Panc1 (cell line): ENCODE results near the gene EOMES. TPM values are rescaled to one million over a fixed set of nuclear protein-coding genes. Genes with fewer than 3 reads are reported as not detected.

Experiments
- ATAC-seq: fragments of 200-7000 bp; cut with Tn5 transposase; 2 replicates; pipeline ENCODE4 v1.9.1; 2020; ENCODE audit warnings: mild to moderate bottlenecking, moderate library complexity
- BruUV-seq: library from RNA; stranded (reverse); fragments of 400-500 nt; replicated peaks from 2 replicates; lab custom pipeline; 2021; lab: Mats Ljungman, UMichigan
- CTCF ChIA-PET: fragments of 300-600 bp; sonication (Branson Sonifier 250); formaldehyde crosslinking; loops from one replicate; lab custom pipeline; 2022; ENCODE audit warnings: antibody characterized with exemption; lab: Charles Lee
- POLR2A ChIA-PET: fragments of 300-600 bp; sonication (Branson Sonifier 250); formaldehyde crosslinking; loops from one replicate; lab custom pipeline; 2022; ENCODE audit warnings: antibody characterized with exemption; lab: Charles Lee
- DNase-seq: peaks from one replicate; pipeline ENCODE4 v3.0.0-alpha.2; 2010; ENCODE audit warnings: low read depth, low spot score
- H3K27ac ChIP-seq: 2 replicates; pipeline ENCODE4 v1.5.1; 2011; ENCODE audit warnings: mild to moderate bottlenecking, low read length, inconsistent platforms
- H3K27me3 ChIP-seq: fragments of 200-500 bp; sonication (Bioruptor generic); 2 replicates; pipeline ENCODE4 v1.6.0; 2014; ENCODE audit warnings: low read length, inconsistent platforms; ENCODE audit not compliant: control insufficient read depth, insufficient read depth
- H3K36me3 ChIP-seq: fragments of 200-500 bp; sonication (Bioruptor generic); 2 replicates; pipeline ENCODE4 v1.5.1; 2014; ENCODE audit warnings: inconsistent platforms, mild to moderate bottlenecking, low read length, moderate library complexity; ENCODE audit not compliant: control insufficient read depth, insufficient read depth
- H3K4me1 ChIP-seq: 2 replicates; pipeline ENCODE4 v1.5.1; 2011; ENCODE audit warnings: inconsistent platforms, mild to moderate bottlenecking, low read length, moderate library complexity; ENCODE audit not compliant: control insufficient read depth, insufficient read depth
- H3K4me3 ChIP-seq, 2 experiments: 2 replicates each; pipeline ENCODE4 v1.5.1; 2011 to 2012; ENCODE audit warnings: low read depth in 2 of 2, low read length in 2 of 2, mild to moderate bottlenecking in 2 of 2, inconsistent platforms in 1 of 2, moderate library complexity in 1 of 2
- H3K9me3 ChIP-seq: fragments of 200-500 bp; sonication (Bioruptor generic); 2 replicates; pipeline ENCODE4 v1.5.1; 2014; ENCODE audit warnings: low read depth, mild to moderate bottlenecking, inconsistent platforms, low read length, moderate library complexity; ENCODE audit not compliant: control insufficient read depth, insufficient read depth
- CTCF ChIP-seq: fragments of 450-650 bp; IDR thresholded peaks from 2 replicates; pipeline ENCODE4 v1.5.1; 2017; ENCODE audit warnings: mild to moderate bottlenecking
- POLR2AphosphoS5 ChIP-seq: IDR thresholded peaks from 2 replicates; pipeline ENCODE4 v1.6.1; 2012; ENCODE audit warnings: mild to moderate bottlenecking, low read depth, low read length, moderate library complexity
- REST ChIP-seq, 2 experiments: IDR thresholded peaks; 2 replicates each; pipeline ENCODE4 v1.6.1; 2011 to 2012; ENCODE audit warnings: low read depth in 2 of 2, control low read depth in 1 of 2, low read length in 1 of 2, mild to moderate bottlenecking in 1 of 2, moderate library complexity in 1 of 2; ENCODE audit not compliant: insufficient read depth in 1 of 2
- SIN3A ChIP-seq: IDR thresholded peaks from 2 replicates; pipeline ENCODE4 v1.6.1; 2012; ENCODE audit warnings: low read depth, mild to moderate bottlenecking, low read length, moderate library complexity, borderline replicate concordance; ENCODE audit not compliant: insufficient read depth
- TCF7L2 ChIP-seq: IDR thresholded peaks from 2 replicates; pipeline ENCODE4 v1.6.1; 2011; ENCODE audit warnings: mild to moderate bottlenecking, low read depth, low read length, inconsistent platforms
- in situ Hi-C: cut with HindIII; loops from 2 replicates; pipeline ENCODE4 v1.10.0; 2016; ENCODE audit warnings: low sequenced_read_pairs, low pct_unique_long_range_greater_than_20kb
- intact Hi-C: fragments of 100-400 bp; cut with micrococcal nuclease; formaldehyde crosslinking; loops from one replicate; pipeline ENCODE4 v1.10.0; 2022; ENCODE audit not compliant: unreplicated experiment
- total RNA-seq: library from RNA; stranded (reverse); gene quantifications from one replicate; pipeline ENCODE4 v1.2.1, GENCODE V29; 2021; ENCODE audit not compliant: unreplicated experiment

The EOMES gene
- total RNA-seq, 1 experiment from 2014 or later, result 2.5 TPM

GRCh38 chr3:27752926-27753325, 30.8 kb upstream of the EOMES start:
- Histone ChIP-seq H3K27me3 (no peaks in the 10 kb centered on the region), H3K36me3 (no peaks in the 10 kb centered on the region), H3K4me3 (no peak overlapping the region), H3K9me3 (no peaks in the 10 kb centered on the region), H3K27ac (no peak overlapping the region), H3K4me1 (no peaks in the 10 kb centered on the region)
- intact Hi-C loops (no loop called here), in situ Hi-C loops (no loop called here)
- DNase-seq (no peak), ATAC-seq (no peak)
- ChIA-PET POLR2A (no interaction called here), CTCF (no interaction called here)
- no TSS peak for BruUV-seq
- TF ChIP-seq SIN3A, result no peak
- no peak for TF ChIP-seq TCF7L2
- no peak for TF ChIP-seq CTCF
- TF ChIP-seq POLR2AphosphoS5, result no peak
- TF ChIP-seq REST (IDR thresholded peaks at IDR 0.05; ENCODE audit: insufficient read depth in 1 of 2, low read depth in 2 of 2, low read length in 1 of 2), result no peak

DNA sequence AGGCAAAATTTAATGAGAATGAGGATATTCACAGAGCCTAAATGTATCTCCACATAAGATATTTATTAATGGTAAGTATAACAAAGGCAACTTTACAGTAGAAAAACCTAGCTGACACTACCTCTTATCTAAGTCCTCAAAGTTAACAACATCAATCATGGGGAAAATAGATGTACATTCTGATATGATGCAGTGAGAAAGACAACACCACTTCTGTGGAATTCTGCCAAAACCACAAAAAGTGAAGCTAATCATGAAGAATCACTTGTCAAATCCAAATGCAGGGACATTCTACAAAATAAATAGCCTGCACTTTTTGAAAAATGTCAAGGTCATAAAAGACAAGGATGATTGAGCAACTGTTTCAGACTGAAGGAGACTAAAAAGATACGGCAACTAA, 27.5 kb upstream of the EOMES start:
- BruUV-seq, result no TSS peak
- no peaks in the 10 kb centered on the region for H3K36me3 ChIP-seq
- no peak for ATAC-seq
- TF ChIP-seq CTCF, result no peak
- no peak for TF ChIP-seq TCF7L2
- TF ChIP-seq REST (IDR thresholded peaks at IDR 0.05; ENCODE audit: insufficient read depth in 1 of 2, low read depth in 2 of 2, low read length in 1 of 2), result no peak
- TF ChIP-seq SIN3A, result no peak
- TF ChIP-seq POLR2AphosphoS5, result no peak
- no peaks in the 10 kb centered on the region for H3K27me3 ChIP-seq
- H3K4me1 ChIP-seq, result no peaks in the 10 kb centered on the region
- no peaks in the 10 kb centered on the region for H3K9me3 ChIP-seq
- POLR2A ChIA-PET, result no interaction called here
- CTCF ChIA-PET, result no interaction called here
- in situ Hi-C loops, result no loop called here
- intact Hi-C loops, result no loop called here
- no peak for DNase-seq
- no peak overlapping the region for H3K27ac ChIP-seq
- no peak overlapping the region for H3K4me3 ChIP-seq
